T-helper 1 cell (primary cell): ENCODE measurements around the gene OR5J2.
"Not testable (repeated sequence)": the region's sequence is repeated elsewhere in the genome, so short reads cannot be mapped to it uniquely, and the experiment has no call there.

Experiments used
- DNase-seq, 5 donors: peaks; one replicate each; pipeline ENCODE4 v3.0.0-alpha.2; 2012 to 2020
- total RNA-seq, 4 donors: gene quantifications; one replicate each; lab custom pipeline; 2026; lab: John Stamatoyannopoulos, UW

OR5J2 gene
- 0 reads per million in 4 donors for total RNA-seq

DNA sequence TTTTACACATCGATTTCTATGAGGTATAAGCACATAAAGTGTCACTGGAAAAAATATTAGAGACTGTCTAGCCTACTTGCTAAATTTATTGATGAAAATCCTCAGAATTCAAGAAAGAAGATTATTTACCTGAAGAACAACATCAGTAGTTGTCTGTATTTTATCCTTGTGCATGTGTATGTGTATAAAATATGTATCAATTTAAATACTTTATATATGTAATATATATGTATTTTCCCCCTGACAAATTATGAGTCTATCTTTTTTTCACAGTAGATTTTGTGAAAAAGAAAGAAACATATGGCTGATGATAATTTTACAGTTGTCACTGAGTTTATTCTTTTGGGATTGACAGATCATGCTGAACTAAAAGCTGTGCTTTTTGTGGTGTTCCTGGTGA, at the start of gene OR5J2:
Gene OR5J2 (plus strand): TSS at position 301 of the 400 bp plus-strand sequence. CDS start 0 bp downstream, at position 301.
- no peak for DNase-seq

DNA sequence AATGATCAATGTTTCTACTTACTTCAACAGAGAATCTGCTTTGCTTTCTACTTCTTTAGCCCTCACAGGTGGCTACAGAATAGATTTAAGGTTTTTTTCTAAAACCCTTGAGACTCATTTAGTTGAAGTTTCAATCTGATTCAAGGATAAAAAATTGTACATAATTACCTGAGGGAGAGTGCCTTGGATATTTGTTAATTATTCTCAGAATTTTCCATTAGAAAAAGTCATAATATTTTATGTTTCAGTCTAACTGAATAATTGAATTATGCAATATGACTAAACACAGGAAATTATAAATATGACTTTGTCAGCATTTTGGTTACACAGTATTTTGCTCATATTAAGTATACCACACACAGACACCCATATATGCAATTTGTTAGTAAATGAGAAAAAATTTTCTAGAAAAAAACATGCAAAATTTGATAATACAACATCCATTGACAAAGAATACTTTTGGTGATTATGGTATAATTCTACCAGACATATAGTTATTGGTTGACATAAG, 36.2 kb upstream of the OR5J2 start, which contains the start of gene OR8J3:
Gene OR8J3 (minus strand): TSS at position 51 of the 511 bp plus-strand sequence. CDS start 2,483 bp downstream, outside the sequence.
- DNase-seq, result no peak

DNA sequence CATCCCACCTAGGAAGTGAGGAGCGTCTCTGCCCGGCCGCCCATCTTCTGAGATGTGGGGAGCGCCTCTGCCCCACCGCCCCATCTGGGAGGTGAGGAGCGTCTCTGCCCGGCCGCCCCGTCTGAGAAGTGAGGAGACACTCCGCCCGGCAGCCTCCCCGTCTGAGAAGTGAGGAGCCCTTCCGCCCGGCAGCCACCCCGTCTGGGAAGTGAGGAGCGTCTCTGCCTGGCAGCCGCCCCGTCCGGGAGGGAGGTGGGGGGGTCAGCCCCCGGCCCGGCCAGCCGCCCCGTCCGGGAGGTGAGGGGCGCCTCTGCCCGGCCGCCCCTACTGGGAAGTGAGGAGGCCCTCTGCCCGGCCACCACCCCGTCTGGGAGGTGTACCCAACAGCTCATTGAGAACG, 32.7 kb upstream of the OR5J2 start:
- DNase-seq, result not testable (repeated sequence)

DNA sequence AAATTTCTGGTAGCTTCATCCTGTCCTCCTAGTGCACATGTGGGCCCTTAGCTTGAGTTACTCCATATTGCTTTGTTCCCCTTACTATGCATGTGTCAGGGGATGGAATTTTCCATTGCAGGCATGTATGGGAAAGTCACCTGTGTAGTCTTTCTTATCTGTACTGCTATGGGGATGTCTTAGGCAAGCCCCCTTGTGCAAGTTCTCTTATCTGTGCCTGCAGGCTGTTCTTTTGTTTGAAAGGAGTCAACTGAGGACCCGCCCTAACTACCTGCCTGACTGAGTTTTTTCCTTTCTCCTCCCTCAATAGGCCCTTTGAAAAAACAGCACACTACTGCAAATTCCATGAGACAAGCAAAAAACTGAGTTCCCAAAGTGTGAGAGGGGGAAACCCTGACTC, 25.0 kb upstream of the OR5J2 start:
- no peak for DNase-seq

DNA sequence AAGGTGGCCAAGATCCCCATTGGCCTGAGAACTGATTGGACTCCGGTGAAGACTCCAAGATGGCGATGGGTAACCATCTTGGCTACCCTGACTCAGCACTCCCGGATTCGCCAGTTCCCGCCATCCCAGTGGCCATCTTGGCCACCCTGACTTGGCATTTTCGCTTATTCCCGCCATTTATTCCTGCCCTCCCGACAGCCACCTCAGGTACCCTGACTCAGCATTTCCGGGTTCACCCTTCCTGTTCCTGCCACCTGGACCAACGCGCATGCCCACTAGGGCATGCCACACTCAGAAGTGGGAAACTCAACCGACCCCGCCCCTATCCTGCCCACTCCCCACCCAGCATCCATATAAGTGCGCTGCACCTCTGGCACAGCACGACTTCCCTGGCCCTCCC, 24.1 kb upstream of the OR5J2 start:
- DNase-seq, result no peak

DNA sequence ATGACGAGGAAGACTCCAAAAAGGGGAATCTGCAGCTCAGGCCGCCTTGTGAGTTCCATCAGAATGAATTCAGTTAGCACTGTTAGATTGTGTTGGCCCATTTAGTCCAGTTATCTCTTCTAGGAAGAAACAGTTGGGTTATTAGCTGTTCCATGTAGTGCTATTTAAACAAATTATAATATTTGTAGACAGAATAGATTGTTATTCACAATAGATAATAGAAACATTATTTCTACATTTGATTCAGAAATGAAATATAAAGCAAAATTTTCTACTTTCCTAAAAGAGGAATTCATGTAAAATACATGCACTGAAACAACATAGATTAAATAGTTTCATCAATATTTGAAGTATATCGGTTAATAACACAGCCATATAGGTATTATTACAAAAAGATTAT, 16.2 kb upstream of the OR5J2 start, which contains the start of gene OR8K5:
Gene OR8K5 (minus strand): TSS at position 101 of the 400 bp plus-strand sequence. CDS start 0 bp downstream, at position 101.
- no peak for DNase-seq

DNA sequence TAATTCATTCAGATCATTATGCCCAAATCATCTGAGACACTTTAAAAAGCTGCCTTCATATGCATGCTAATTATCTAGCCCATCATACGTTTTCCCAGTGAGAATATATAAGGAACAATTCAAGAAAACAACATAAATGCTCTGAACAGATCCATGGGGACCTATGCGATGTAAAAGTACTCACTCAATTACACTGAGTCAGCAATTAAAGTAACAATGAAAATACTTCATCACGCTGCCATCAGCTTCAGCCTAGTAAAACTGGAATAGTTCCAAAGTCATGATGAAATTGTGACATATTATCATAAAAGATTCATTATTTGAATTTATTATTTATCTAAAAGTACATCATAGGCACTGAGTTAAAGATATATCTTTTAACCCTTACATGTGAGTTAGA, 12.6 kb upstream of the OR5J2 start:
- no peak for DNase-seq

DNA sequence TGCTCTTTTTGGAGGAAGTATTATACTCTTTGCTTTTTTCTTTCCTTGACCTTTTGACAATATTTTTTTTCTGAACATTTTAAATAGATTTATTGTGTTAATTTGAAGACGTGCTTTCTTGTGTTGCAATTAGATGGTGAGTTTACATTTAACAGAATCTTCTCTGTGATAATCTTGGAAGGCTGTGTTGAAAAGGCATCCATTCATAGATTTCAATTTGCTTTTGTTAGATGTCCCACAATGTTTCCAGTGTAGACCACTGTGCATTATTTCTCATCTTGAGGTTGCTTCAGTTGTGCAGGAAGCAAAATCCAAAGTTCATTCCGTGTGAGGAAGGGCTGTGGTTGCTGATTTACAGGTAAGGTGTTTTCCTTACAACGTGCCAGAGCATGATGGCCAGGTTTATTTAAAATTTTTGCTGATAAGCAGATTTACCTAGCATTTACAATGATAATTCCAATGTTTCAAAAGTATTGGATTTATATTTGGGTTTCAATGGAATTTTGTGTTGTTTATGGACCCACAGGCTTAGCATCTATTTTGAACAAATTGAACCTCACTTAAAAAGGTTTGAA, 4.1 kb upstream of the OR5J2 start:
- DNase-seq, result no peak

DNA sequence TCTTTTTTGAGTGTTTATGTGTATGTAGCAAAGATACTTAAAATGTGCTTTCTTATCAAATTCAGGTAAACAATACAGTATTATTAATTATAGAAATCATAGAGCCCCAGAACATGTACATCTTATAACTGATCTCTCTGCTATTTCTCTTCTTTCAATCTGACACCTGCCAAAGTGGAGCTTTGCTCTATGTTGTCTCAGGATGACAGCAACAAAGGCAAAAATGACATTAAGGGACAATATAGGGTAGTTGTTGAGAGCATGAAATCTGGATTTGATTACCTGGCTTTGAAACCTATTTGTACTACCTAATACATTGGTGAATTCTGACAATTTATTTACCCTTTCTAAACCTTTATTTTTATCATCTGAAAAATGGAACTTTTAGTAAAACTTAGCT, 7.0 kb downstream of the OR5J2 start:
- no peak for DNase-seq

DNA sequence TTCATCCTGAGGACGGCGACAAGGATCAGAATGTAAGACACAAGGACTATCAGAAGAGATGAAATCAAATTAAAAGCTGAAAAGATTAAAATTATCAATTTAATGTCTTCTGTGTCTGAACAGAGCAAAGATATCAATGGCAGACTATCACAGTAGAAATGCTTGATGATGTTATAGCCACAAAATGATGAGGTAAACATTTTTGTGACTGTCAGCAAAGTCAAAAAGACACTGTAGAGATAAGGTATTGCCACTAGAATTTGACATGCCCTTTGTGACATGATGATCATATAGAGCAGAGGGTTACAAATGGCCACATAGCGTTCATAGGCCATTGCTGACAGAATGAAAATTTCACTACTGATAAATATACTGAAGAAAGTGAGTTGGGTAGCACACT, 12.2 kb downstream of the OR5J2 start:
- DNase-seq, result no peak

DNA sequence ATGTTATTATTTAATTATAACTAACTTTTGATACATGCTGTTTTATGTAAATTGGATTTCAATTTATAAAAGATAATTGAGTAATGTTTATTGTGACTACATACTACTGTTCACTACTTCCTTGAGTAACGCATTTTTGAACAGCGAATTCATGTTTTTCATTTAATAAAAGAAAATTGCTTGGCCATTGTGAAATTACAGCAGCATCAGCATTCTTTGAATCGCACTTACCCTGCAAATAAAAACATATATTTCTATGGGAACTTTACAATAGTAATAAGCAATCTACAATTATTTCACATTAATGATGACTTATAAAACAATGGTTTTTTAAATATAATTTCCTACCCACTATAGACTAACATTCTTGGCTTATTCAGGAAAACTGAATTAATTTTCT, 20.3 kb downstream of the OR5J2 start:
- DNase-seq, result no peak

DNA sequence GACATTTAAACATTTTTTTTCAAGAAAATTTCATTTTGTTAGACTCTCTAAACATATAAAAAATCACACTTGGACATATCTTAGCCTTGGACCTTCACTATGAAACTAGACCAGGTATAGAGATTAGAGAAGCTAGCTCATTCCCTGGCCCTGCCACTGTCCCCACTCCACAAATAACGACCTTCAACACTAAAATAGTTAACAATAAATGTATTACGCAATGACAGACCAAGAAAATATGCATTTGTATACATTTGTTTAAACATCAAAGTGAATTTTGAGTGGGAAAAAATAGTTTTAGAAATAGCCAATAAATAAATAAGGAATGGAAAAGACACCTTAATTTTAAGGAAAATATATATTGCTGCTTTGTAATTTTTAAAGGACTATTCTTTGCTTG, 20.9 kb downstream of the OR5J2 start:
- no peak for DNase-seq

DNA sequence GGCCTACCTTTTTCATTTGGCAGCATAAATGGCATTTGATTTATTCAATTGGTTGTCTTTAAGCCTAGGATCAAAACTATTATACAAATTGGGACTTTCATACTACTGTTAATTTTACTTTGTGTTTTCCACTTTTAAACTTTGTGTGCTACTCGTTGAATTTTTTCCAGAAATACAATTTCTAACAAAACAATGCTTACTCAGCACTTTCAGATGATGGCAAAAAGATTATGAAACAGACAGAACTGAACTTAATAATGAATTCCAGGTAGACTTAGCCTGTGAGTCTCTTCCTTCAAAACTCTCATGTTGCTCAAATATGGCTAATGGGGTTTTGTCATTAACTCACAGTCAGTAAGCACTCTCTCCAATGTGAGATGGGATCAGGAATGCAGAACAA, 31.4 kb downstream of the OR5J2 start:
- no peak for DNase-seq

DNA sequence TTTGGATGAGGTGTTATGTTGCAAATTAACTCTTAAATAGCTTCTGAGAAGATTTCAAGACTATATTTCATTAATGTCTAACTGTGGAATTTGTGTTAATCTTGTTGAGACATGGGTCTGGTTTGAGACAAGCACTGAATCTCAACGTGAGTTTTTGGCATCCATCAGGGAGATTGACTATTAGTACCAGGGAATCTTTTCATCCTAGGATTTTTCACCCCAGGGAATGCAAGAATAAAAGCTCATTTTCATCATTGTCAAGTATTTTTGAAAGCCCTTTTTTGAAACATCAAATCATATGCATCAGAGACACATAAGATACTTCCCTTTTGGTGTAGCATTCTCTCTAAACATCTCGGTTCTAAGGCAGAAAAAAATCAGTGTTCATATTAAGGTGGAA, 38.1 kb downstream of the OR5J2 start:
- DNase-seq, result no peak

DNA sequence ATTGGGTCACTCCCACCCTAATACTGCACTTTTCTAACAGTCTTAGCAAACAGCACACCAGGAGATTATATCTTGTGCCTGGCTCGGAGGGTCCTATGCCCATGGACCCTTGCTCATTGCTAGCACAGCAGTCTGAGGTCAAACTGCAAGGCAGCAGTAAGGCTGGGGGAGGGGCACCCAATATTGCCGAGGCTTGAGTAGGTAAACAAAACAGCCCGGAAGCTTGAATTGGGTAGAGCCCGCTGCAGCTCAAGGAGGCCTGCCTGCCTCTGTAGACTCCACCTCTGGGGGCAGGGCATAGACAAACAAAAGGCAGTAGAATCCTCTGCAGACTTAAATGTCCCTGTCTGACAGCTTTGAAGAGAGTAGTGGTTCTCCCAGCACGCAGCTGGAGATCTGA, 43.3 kb downstream of the OR5J2 start:
- not testable (repeated sequence) for DNase-seq
